Right cardiac atrium (tissue), 5 donors: Measurements from ENCODE around the gene RNF43. TPM values are rescaled to one million over a fixed set of nuclear protein-coding genes. Genes with fewer than 3 reads are reported as not detected.

Source experiments
- ATAC-seq, 2 donors: fragments of 200-7000 bp; cut with Tn5 transposase; one replicate each; pipeline versions ENCODE4 v1.8.0 to v1.9.1; 2020; ENCODE audit warnings: moderate library complexity in 2 of 2, mild to moderate bottlenecking in 1 of 2
- DNase-seq, 3 donors: peaks; one replicate each; pipeline ENCODE4 v3.0.0-alpha.2; 2020
- H3K27ac ChIP-seq: one replicate; pipeline ENCODE4 v1.5.1; 2013; ENCODE audit warnings: mild to moderate bottlenecking, low read length, control low read depth, moderate library complexity
- H3K27me3 ChIP-seq: one replicate; pipeline ENCODE4 v1.6.1; 2013; ENCODE audit not compliant: control insufficient read depth, insufficient read depth
- H3K4me1 ChIP-seq: one replicate; pipeline ENCODE4 v1.6.1; 2013; ENCODE audit warnings: low read length; ENCODE audit not compliant: control insufficient read depth, insufficient read depth
- H3K4me3 ChIP-seq: one replicate; pipeline ENCODE4 v1.5.1; 2013; ENCODE audit warnings: low read length, control low read depth
- H3K9me3 ChIP-seq: one replicate; pipeline ENCODE4 v1.6.1; 2013; ENCODE audit warnings: low read length; ENCODE audit not compliant: control insufficient read depth
- WGBS: extraction: QIAGEN DNeasy Blood & Tissue Kit; methylation state at CpG from one replicate; pipeline ENCODE4 v1.1.7; 2013; 5-methylcytosine and 5-hydroxymethylcytosine counted together
- intact Hi-C, 4 donors: fragments of 100-400 bp; cut with DNase I; formaldehyde crosslinking; loops; one replicate each; pipeline versions ENCODE4 v1.11.0 to v1.14.0; 2022 to 2023
- polyA plus RNA-seq: library from polyadenylated mRNA; stranded (reverse); fragments of 200-250 nt; gene quantifications from one replicate; pipeline ENCODE4 v1.2.3, GENCODE V29; 2013
- total RNA-seq, 4 donors: library from RNA; stranded (reverse); fragmentation: NEBNext Ultra II Directional; extraction: Animal tissue kit (Norgen Biotek cat#: 25700); gene quantifications; one replicate each; pipeline ENCODE4 v1.2.1, GENCODE V29; 2021
- donor health status: healthy with polysubstance abuse.
- donor health status: DM: no; HTN: yes; CAD: no.
- donor health status: DM: no; HTN: no; CAD: no.
- donor health status: DM: no; HTN: yes; CAD: no; lungs with severe emphysema.
- donor health status: DM: yes; HTN: yes; CAD: no.

RNF43 gene
- total and polyA plus RNA-seq, 5 donors = 2.0 to 8.1 (median 3.7) TPM

DNA sequence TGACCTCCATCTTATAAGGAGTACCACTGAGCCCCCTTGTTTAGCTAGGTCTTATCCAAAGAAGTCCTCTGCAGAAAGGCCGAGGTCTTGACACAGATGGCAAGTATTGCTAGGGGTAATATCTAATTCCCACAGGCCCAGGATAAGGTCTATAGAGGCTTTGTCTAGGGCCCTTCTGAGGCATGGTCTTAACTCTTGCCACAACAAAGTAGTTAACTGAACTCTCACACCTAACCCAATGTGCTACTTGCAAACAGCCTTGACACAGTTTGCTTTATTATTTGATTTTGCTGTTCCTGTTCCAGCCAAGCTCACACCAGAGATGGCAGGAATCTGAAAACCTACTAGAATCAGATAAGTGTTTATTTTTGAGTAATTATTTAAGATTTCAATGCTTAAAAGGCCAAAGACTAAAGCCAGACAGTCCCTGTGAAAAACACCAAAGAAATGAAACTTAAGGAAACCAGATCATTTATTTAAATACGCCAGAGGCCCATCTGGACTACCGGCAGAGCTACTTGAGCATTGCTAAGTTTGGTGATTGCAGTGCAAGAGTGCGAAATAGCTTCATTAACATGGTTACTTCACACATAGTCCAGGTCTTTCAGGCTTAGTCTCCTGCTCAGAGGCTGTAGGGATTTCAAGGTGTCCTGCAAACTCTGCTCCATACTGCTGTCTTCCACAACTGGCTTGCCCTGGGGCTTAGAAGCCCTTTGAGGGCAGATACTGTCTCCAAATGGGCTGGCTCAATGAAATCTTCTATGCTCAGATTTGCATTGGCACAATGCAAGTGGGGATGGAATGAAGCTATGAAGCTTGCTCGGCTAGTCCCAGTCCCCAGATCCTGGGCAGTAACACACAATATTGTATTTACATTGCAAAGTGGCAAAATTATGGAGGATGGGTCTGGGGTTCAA lies 36.9 kb downstream of the RNF43 start:
- WGBS = 90% methylated on average over 5 of the region's 5 CpGs
- DNase-seq = no peak
- Histone ChIP-seq H3K4me3 (no peak overlapping the region), H3K27ac (no peak overlapping the region), H3K27me3 (no peaks in the 10 kb centered on the region), H3K9me3 (no peaks in the 10 kb centered on the region), H3K4me1 (no peaks in the 10 kb centered on the region)
- intact Hi-C loops = no loop called here
- no peak for ATAC-seq

DNA sequence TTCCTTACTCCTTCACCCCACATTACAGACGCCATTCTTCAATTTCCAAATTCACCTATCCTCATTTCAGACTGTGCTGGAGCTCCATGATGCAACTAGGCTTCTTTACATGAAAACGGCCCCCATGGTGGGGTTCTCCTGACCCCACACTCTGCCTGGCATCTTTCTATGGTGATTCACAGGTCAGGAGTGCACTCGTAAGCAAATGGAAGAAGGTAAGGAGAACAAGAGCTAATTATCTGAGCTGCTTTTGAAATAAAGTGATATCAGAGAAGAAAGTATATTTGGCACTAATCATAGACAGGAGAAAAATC lies 37.9 kb downstream of the RNF43 start:
- WGBS = 66% methylated on average over 3 of the region's 3 CpGs
- H3K9me3 ChIP-seq = no peaks in the 10 kb centered on the region
- ATAC-seq (no peak), DNase-seq (no peak)
- intact Hi-C loops = no loop called here
- H3K4me1 ChIP-seq = no peaks in the 10 kb centered on the region
- H3K27me3 ChIP-seq = no peaks in the 10 kb centered on the region
- no peak overlapping the region for H3K27ac ChIP-seq
- H3K4me3 ChIP-seq = no peak overlapping the region

DNA sequence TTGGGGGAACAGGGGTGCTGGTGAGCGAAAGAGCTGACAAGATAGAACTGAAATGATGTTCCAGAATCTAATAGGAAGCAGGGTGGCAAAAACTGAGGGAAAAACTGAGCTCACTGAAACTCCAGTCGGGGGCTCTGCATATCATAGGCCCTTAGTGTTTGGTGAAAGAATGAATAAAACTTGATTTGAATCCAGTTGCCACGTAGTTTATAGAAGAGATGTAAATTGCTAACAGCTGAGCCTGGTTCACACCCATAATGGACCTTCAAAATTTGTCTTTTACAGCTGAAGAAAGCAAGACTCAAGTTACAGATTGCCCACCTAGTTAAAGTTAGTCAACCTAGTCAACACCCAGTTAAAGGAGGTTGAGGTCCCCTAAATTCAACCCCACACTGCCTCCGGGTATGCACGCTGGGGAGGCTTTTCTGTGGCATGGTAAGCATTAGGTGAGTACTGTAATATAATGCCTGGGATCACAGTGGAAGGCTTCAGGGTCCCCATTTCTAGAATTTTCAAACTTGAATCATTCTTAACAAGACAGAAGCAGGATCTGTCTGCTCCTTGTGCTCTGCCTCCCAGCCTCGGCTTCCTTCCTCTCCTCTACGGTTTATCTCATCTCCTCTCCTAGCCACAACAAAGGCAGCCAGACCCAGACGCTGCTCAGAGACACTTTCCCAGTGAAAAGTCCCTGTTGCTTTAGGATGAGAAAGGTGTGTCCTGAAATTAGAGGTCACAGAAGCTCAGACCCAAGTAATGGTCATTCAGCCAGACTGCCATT lies 38.4 kb downstream of the RNF43 start:
- Histone ChIP-seq H3K27ac (no peak overlapping the region), H3K27me3 (no peaks in the 10 kb centered on the region), H3K4me3 (no peak overlapping the region), H3K9me3 (no peaks in the 10 kb centered on the region), H3K4me1 (no peaks in the 10 kb centered on the region)
- DNase-seq (no peak), ATAC-seq (no peak)
- intact Hi-C loops = no loop called here
- WGBS = 56% methylated on average over 8 of the region's 8 CpGs

DNA sequence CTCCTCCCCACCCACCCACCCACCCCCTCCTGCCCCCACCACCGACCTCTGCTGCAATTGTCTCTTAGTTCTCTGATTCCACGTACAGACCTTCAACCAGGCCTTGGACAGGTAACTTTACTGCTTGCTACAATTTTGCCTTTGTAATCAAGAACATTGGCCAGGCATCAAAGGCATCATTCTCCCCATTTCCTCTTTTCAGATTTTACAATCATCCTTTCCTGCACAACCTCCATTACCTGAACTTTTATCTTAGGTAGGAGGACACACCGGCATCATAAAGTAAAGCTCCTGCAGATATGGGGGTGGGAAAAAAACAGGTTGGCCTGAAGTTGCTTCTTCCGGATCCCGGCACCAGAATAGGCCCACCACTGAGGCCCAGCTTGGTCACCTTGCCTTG lies 39.7 kb downstream of the RNF43 start:
- WGBS = 80% methylated on average over 5 of the region's 5 CpGs
- DNase-seq = no peak
- Histone ChIP-seq H3K9me3 (no peaks in the 10 kb centered on the region), H3K27ac (no peak overlapping the region), H3K4me3 (no peak overlapping the region), H3K27me3 (no peaks in the 10 kb centered on the region), H3K4me1 (no peaks in the 10 kb centered on the region)
- intact Hi-C loops = no loop called here
- ATAC-seq = no peak

DNA sequence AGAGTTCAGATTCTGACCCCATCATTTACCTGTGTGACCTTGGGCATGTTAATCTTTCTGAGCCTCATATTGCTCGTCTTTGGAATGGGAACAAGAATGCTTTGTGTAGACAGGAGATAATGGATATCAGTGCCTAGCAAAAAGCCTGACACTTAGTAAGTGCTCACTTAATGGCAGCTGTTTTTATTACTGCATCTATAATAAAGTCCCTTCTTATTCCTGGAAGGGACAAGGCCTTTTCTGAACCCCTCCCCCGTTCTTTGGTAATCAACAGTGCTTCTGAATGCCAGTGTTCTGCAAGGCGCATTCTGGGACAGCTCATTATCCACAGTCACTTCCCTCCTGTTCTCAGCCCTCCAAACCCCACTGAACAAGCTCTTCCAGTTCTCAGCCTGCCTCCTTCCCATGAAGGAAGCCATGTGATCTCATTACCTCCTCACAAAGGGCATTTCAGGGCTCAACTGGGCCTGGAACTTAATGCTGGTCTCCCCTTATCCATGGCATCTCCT lies 40.2 kb downstream of the RNF43 start:
- WGBS = 67% methylated on average over 3 of the region's 3 CpGs
- ATAC-seq (no peak), DNase-seq (no peak)
- Histone ChIP-seq H3K9me3 (no peaks in the 10 kb centered on the region), H3K27me3 (no peaks in the 10 kb centered on the region), H3K4me1 (no peaks in the 10 kb centered on the region), H3K4me3 (no peak overlapping the region), H3K27ac (no peak overlapping the region)
- intact Hi-C loops = no loop called here

DNA sequence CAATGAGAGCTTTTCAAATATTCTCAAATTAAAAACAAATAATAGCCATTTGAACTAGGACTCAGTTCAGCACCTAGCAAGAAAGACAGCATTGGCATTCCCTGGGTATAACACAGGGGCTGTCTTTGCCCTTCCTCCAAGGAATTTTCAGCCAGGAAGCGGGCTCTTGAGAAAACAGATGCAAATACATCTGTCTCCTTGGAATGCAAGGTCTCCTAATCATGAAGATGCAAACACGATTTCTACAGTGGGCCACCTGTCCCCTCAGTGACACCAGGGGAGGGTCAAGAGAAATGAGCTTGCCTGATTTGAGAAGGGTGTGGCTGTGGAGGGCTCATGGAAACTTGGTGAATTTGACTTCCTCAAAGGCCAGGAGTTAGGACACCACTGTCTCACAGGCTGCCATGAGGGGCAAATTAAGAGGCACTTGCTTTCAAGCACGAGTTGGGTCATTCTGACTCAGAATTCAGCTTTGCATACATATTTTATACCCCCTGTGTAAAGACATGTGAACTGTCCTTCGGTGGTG lies 40.8 kb downstream of the RNF43 start:
- WGBS = 65% methylated on average over 4 of the region's 4 CpGs
- ATAC-seq (no peak), DNase-seq (no peak)
- Histone ChIP-seq H3K27ac (no peak overlapping the region), H3K4me1 (no peaks in the 10 kb centered on the region), H3K4me3 (no peak overlapping the region), H3K9me3 (no peaks in the 10 kb centered on the region), H3K27me3 (no peaks in the 10 kb centered on the region)
- intact Hi-C loops = no loop called here

DNA sequence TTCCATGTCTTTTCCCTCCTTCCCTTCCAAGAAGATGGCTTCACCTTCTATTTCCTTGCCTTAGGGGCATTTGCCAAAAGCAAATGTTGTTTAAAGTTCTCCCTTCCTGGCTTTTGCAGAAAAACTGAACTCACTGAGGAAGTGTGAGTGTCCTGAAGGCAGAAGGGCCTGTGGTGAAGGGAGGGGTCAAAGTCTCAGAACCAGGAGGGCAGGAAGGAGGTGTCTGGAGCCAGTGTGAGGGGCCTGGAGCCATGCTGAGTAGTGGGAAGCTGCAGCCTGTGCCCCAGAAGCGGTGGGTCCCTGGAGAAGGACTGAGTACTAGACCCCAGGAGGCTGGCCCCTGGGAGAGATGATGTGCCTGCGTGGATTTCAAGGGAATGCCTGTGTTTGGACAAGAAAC lies 41.5 kb downstream of the RNF43 start:
- H3K4me1 ChIP-seq = no peaks in the 10 kb centered on the region

DNA sequence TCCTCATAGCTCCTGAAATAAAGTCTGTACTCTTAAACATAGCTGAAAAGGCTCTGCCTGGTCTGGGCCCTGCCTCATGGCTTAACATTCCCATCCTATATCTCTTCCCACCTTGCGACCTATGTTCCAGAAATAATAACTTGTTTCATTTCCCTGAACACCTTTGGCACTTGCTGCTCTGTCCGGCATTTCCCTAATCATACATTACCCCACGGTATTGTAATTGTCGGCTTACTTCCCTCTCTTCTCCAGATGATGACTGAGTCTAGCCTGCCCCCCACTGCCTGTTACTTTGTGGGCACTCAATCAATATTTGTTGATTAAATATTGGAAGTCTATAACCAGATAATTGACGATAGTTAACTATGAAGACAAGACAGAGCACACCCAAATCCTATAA lies 42.1 kb downstream of the RNF43 start:
- no peaks in the 10 kb centered on the region for H3K4me1 ChIP-seq
- intact Hi-C loops = no loop called here
- WGBS = 77% methylated on average over 5 of the region's 5 CpGs

More for the DNA sequence above, 41.5 kb downstream of the RNF43 start:
- no peak overlapping the region for H3K27ac ChIP-seq
- 62% methylated on average over 2 of the region's 2 CpGs for WGBS
- H3K27me3 ChIP-seq = no peaks in the 10 kb centered on the region
- no peak for DNase-seq
- no peak overlapping the region for H3K4me3 ChIP-seq
- no peak for ATAC-seq
- intact Hi-C loops = no loop called here
- H3K9me3 ChIP-seq = no peaks in the 10 kb centered on the region

DNA sequence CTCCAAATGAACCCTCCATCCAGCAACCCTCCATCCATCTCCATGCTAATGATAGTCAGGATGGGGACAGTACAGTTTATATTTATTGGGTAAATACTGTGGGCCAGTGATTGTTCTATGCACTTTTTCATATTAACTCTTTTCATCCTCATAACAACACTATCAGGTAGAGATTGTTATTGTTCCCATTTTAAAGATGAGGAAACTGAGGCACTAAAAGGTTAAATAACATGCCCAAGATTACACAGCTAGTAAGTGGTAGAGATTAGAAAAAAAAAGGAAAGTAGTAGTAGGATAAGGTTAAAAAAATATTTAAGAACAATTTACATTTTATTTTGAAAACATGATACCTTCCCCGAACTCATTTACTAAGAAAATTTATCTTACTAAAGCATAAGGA lies 43.4 kb downstream of the RNF43 start:
- ATAC-seq (no peak), DNase-seq (no peak)
- intact Hi-C loops = no loop called here
- Histone ChIP-seq H3K4me3 (no peak overlapping the region), H3K27ac (no peak overlapping the region), H3K4me1 (no peaks in the 10 kb centered on the region), H3K9me3 (no peaks in the 10 kb centered on the region), H3K27me3 (no peaks in the 10 kb centered on the region)
- 93% methylated on average over 1 of the region's 1 CpG for WGBS

More for the DNA sequence above, 42.1 kb downstream of the RNF43 start:
- Histone ChIP-seq H3K9me3 (no peaks in the 10 kb centered on the region), H3K27me3 (no peaks in the 10 kb centered on the region), H3K4me3 (no peak overlapping the region), H3K27ac (no peak overlapping the region)
- DNase-seq = no peak
- ATAC-seq = no peak

DNA sequence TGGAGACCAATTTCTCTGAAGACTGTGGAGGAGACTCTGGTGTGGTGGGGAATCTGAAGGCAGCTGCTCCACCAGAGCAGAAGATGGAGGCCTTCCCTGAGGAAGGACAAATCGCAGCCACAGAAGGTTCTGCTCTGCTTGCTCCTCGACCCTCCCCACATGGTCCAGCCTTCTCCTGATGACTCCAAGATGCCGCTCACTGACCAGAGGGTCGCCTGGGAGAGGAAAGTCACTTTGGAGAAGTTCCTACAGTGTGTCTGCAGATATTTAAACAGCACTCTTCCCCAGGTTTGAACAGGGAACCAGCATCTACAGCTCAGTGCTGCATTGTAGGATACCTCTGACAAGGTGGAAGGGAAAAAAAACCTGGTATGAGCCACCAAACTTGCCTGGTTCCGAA lies 44.3 kb downstream of the RNF43 start:
- no peak overlapping the region for H3K27ac ChIP-seq
- no peak overlapping the region for H3K4me3 ChIP-seq
- no peaks in the 10 kb centered on the region for H3K4me1 ChIP-seq
- ATAC-seq (no peak), DNase-seq (no peak)
- intact Hi-C loops = no loop called here
- WGBS = 82% methylated on average over 5 of the region's 5 CpGs
- no peaks in the 10 kb centered on the region for H3K9me3 ChIP-seq
- no peaks in the 10 kb centered on the region for H3K27me3 ChIP-seq

DNA sequence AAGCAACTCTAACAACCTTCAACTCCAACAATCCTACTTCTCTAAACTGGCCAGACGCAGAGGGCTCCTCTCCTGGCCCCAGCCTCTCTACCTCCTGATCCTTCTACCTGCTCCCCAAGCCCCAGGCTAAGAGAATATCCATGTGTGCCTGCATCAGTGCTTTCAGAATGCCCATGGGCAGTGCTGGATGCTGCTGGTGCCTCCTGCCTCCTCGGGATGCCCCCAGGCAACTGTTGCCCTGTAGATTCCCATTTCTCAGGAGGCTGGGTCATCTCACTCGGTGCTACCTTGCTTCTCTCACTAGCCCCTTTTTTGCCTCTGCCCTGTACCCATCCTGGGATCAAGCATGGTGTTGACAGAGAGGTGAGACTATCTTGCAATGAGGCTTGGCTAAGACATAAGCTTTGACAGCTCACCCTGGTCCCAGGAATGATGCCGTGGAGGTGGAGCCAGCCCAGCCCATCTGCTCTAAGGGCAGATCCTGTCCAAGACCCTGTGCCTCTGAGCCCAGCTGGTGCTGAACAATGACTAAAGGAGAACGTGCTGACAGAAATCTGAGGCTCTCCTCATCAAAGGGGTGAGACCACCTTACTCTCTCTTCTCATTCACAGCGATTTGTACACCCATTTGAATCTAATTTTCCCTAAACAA lies 45.9 kb downstream of the RNF43 start:
- ATAC-seq = no peak

More for the DNA sequence above, 45.9 kb downstream of the RNF43 start:
- intact Hi-C loops = no loop called here
- 57% methylated on average over 6 of the region's 6 CpGs for WGBS
- Histone ChIP-seq H3K27ac (no peak overlapping the region), H3K4me1 (no peaks in the 10 kb centered on the region), H3K9me3 (no peaks in the 10 kb centered on the region), H3K27me3 (no peaks in the 10 kb centered on the region), H3K4me3 (no peak overlapping the region)
- DNase-seq = no peak
